ENCODE data around the gene MAJIN.

The MAJIN gene

DNA sequence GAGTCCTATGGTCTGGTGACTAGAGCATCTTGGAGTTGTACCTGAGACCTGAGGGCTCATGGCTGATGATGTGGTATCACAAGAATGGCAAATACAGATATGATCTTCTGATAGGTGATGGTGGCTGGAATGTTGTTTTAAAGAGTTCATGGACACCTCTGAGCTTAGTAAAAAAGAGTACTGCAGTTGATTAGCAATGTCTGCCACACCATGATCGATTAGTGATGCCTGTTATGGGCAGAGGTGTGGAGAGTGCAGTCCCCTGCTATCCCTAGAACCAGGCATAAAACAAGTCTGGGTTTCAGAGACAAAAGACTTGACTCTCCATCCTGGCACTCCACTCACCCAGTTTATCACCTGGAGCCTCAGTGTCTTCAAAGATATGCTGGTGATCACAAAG is 26.2 kb upstream of the MAJIN start:
- Histone ChIP-seq H3K9me3 (no peaks in the 10 kb centered on the region), H3K4me1 (peaks cover 0 to 17% (median 12%) of the 10 kb centered on the region in 4 donors), H3K36me3 (no peaks in the 10 kb centered on the region), H3K27me3 (peaks cover 0 to 12% of the 10 kb centered on the region in 2 donors), H3K27ac (no peak overlapping the region), H3K4me3 (no peak overlapping the region)
- intact Hi-C loops (cut with DNase I; ENCODE audit: low total_unique reads): no loop called here
- TF ChIP-seq, protein P1, sequence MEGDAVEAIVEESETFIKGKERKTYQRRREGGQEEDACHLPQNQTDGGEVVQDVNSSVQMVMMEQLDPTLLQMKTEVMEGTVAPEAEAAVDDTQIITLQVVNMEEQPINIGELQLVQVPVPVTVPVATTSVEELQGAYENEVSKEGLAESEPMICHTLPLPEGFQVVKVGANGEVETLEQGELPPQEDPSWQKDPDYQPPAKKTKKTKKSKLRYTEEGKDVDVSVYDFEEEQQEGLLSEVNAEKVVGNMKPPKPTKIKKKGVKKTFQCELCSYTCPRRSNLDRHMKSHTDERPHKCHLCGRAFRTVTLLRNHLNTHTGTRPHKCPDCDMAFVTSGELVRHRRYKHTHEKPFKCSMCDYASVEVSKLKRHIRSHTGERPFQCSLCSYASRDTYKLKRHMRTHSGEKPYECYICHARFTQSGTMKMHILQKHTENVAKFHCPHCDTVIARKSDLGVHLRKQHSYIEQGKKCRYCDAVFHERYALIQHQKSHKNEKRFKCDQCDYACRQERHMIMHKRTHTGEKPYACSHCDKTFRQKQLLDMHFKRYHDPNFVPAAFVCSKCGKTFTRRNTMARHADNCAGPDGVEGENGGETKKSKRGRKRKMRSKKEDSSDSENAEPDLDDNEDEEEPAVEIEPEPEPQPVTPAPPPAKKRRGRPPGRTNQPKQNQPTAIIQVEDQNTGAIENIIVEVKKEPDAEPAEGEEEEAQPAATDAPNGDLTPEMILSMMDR (IDR thresholded peaks at IDR 0.05): no peak
- no peak for DNase-seq

GRCh38 chr11:64996710-64997380 is 24.9 kb upstream of the MAJIN start, which contains the start of gene BATF2:
BATF2 (minus strand) TSS chr11:64996971; CDS start chr11:64996914, 57 bp downstream.
- peak; percentile 80 to 88 for DNase-seq
- Histone ChIP-seq H3K4me3 (peak within 1 kb of the TSS; percentile 41 to 54), H3K27me3 (peaks cover 0 to under 1% of the 10 kb centered on the region in 2 donors), H3K36me3 (no peaks in the 10 kb centered on the region), H3K9me3 (no peaks in the 10 kb centered on the region), H3K4me1 (peaks cover 0 to 17% (median 12%) of the 10 kb centered on the region in 4 donors), H3K27ac (peak within 1 kb of the TSS; percentile 66 to 74)
- intact Hi-C loops (cut with DNase I; ENCODE audit: low total_unique reads): no loop called here
- TF ChIP-seq, protein P1 (IDR thresholded peaks at IDR 0.05): peak; percentile 45 to 49

GRCh38 chr11:64996327-64996709 is 24.4 kb upstream of the MAJIN start:
- DNase-seq: no peak
- Histone ChIP-seq H3K4me1 (peaks cover 0 to 17% (median 12%) of the 10 kb centered on the region in 4 donors), H3K4me3 (peak overlapping the region; percentile 41 to 54), H3K9me3 (no peaks in the 10 kb centered on the region), H3K27me3 (no peaks in the 10 kb centered on the region), H3K36me3 (no peaks in the 10 kb centered on the region), H3K27ac (peak overlapping the region; percentile 66 to 74)
- intact Hi-C loops (cut with DNase I; ENCODE audit: low total_unique reads): no loop called here
- TF ChIP-seq, protein P1 (IDR thresholded peaks at IDR 0.05): no peak

- no peaks in the 10 kb centered on the region for H3K27me3 ChIP-seq
- TF ChIP-seq, protein P1 (IDR thresholded peaks at IDR 0.05): no peak
- intact Hi-C loops (cut with DNase I; ENCODE audit: low total_unique reads): no loop called here
- H3K9me3 ChIP-seq: no peaks in the 10 kb centered on the region
- no peaks in the 10 kb centered on the region for H3K36me3 ChIP-seq
- no peak overlapping the region for H3K27ac ChIP-seq
- no peak overlapping the region for H3K4me3 ChIP-seq
- DNase-seq: no peak
- H3K4me1 ChIP-seq: peaks cover 0 to 17% (median 13%) of the 10 kb centered on the region in 4 donors
Measured at GRCh38 chr11:64994318-64994717, 22.4 kb upstream of the MAJIN start.

DNA sequence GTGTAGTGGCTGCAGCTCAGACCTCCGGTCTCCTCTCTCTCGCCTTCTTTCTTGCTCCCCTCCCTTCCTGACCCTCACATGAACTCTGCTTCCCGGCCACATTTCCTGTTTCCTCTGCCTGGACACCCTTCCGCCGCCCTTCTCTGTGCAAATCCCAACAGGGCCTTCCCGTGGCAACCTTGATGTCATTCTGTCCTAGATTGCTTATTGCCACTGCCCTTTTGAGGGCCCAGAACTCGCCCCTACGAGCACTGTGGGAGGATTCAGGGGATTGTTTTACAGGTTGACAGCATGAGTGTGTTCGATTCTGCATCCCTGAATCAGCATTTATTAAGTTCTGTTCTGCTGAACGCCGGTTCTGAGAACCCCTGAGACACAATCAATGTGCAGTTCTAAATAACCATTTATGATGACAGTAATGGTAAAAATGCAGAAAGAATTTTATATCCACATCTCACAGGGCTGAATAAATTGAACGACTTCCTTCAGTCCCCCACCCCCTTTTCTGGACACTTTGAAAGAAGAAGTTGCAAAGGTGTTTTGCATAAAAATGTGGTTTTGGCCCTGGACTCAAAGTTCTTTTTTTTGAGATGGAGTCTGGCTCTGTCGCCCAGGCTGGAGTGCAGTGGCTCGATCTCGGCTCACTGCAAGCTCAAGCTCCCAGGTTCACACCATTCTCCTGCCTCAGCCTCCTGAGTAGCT is 18.5 kb upstream of the MAJIN start:
- Histone ChIP-seq H3K4me1 (peaks cover 0 to 3% (median 0%) of the 10 kb centered on the region in 4 donors), H3K9me3 (no peaks in the 10 kb centered on the region), H3K4me3 (no peak overlapping the region), H3K27me3 (no peaks in the 10 kb centered on the region), H3K36me3 (no peaks in the 10 kb centered on the region), H3K27ac (no peak overlapping the region)
- TF ChIP-seq, protein P1 (IDR thresholded peaks at IDR 0.05): no peak
- intact Hi-C loops (cut with DNase I; ENCODE audit: low total_unique reads): no loop called here
- DNase-seq: peak; percentile 56 to 68

Measured in tibial artery (tissue), 4 donors.